Mucosa of descending colon (tissue), 3 donors: Measurements from ENCODE around the gene AGAP3. TPM values are rescaled to one million over a fixed set of nuclear protein-coding genes. Genes with fewer than 3 reads are reported as not detected.
A peak's percentile ranks its signal among the peaks of the same experiment; 100 is the strongest.

ENCODE experiments used
- ATAC-seq: fragments of 200-7000 bp; cut with Tn5 transposase; one replicate; pipeline ENCODE4 v1.9.1; 2020; ENCODE audit warnings: mild to moderate bottlenecking, moderate library complexity
- DNase-seq, 3 donors: peaks; one replicate each; pipeline ENCODE4 v3.0.0-alpha.2; 2020
- H3K36me3 ChIP-seq: fragments of 200-600 bp; one replicate; pipeline ENCODE4 v1.8.0; 2021; ENCODE audit warnings: low read depth, mild to moderate bottlenecking
- H3K4me1 ChIP-seq: fragments of 200-600 bp; one replicate; pipeline ENCODE4 v1.8.0; 2021; ENCODE audit warnings: low read depth, mild to moderate bottlenecking
- H3K4me3 ChIP-seq: fragments of 200-600 bp; one replicate; pipeline ENCODE4 v1.8.0; 2021; ENCODE audit warnings: mild to moderate bottlenecking
- H3K9me3 ChIP-seq: fragments of 200-600 bp; one replicate; pipeline ENCODE4 v1.8.0; 2021; ENCODE audit warnings: mild to moderate bottlenecking
- intact Hi-C, 2 donors: fragments of 100-400 bp; cut with DNase I in 1 of 2; cut with micrococcal nuclease in 1 of 2; formaldehyde crosslinking; loops; one replicate each; pipeline versions ENCODE4 v1.11.0 to v1.11.1; 2022; cut with DNase I, micrococcal nuclease
- total RNA-seq, 3 donors: library from RNA; stranded (reverse); fragmentation: NEBNext Ultra II Directional in 2 of 3; extraction: Animal tissue kit (Norgen Biotek cat#: 25700) in 2 of 3; gene quantifications; one replicate each; pipeline versions ENCODE4 v1.2.1 to v1.2.4, GENCODE V29; 2021 to 2023
- TF ChIP-seq, protein P1 (sequence below): fragments of 200-600 bp; IDR thresholded peaks from one replicate; pipeline ENCODE4 v1.8.0; 2022; ENCODE audit warnings: antibody characterized with exemption, mild to moderate bottlenecking
- donor health status: DM: no; HTN: no; CAD: no; lungs with moderate emphysema.
- donor health status: DM: no; HTN: no; CAD: no.
- donor health status: DM: no; HTN: yes; CAD: no.

Gene AGAP3
- total RNA-seq, 3 donors from 2014 or later, result 39.7 to 116 (median 50.6) TPM

DNA sequence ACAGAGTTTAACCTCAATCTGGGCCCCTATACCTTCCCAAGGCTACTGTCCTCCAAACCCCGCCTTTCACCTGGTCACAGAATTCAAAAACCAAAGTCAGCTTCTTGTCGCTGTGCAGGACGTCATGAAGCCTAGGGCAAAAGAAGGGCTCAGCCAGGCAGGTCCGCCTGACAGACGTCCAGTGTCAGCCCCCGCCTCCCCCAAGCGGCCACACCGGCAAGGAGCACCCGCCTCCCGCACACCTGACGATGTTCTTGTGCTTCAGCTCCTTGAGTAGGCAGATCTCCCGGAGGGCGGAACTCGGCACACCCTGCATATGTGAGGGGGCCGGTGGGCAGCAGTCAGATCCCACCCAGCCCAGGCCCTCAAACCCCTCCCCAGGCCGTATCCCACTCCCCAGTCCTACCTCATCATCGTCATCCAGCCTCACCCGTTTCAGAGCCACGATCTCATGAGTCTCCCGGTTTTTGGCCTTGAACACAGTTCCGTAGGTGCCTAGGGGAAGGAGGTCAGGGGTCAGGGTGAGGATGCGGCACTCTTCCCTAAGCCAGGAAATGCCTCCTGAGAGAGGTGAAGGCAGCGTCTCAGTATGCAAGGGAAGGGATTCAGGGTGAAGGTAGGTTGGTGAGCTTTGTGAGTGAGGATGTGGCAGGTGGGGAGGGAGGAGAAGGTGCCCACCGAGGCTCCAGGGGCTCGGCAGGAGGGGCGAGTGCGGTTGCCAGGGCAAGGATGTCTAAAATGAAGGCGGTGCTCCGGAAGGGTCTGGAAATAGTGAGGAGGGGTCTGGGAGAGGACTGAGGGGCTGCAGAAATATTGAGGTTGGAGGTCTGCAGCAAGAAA is 29.4 kb upstream of the AGAP3 start:
- intact Hi-C loops, result no loop called here
- H3K36me3 ChIP-seq, result no peaks in the 10 kb centered on the region
- TF ChIP-seq, protein P1, sequence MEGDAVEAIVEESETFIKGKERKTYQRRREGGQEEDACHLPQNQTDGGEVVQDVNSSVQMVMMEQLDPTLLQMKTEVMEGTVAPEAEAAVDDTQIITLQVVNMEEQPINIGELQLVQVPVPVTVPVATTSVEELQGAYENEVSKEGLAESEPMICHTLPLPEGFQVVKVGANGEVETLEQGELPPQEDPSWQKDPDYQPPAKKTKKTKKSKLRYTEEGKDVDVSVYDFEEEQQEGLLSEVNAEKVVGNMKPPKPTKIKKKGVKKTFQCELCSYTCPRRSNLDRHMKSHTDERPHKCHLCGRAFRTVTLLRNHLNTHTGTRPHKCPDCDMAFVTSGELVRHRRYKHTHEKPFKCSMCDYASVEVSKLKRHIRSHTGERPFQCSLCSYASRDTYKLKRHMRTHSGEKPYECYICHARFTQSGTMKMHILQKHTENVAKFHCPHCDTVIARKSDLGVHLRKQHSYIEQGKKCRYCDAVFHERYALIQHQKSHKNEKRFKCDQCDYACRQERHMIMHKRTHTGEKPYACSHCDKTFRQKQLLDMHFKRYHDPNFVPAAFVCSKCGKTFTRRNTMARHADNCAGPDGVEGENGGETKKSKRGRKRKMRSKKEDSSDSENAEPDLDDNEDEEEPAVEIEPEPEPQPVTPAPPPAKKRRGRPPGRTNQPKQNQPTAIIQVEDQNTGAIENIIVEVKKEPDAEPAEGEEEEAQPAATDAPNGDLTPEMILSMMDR, result no peak
- ATAC-seq (no peak), DNase-seq (peak in 2 of 3 donors; percentile 38 to 61)
- peak overlapping the region; percentile 36 for H3K4me3 ChIP-seq
- peaks cover 33% of the 10 kb centered on the region for H3K4me1 ChIP-seq
- no peaks in the 10 kb centered on the region for H3K9me3 ChIP-seq

- Histone ChIP-seq H3K36me3 (no peaks in the 10 kb centered on the region), H3K4me3 (peak within 1 kb of the TSS; percentile 36), H3K4me1 (peaks cover 36% of the 10 kb centered on the region), H3K9me3 (no peaks in the 10 kb centered on the region)
- no peak for DNase-seq
- intact Hi-C loops, result no loop called here
- TF ChIP-seq, protein P1, result no peak
- ATAC-seq, result no peak
These were observed 28.7 kb upstream of the AGAP3 start, which contains the start of gene CDK5 for GRCh38 chr7:151057506-151057988. Gene CDK5 (minus strand): TSS chr7:151057897. CDS start chr7:151057848, 49 bp downstream.

- ATAC-seq (peak; percentile 82), DNase-seq (peak; percentile 97 to 99 (median 98))
- H3K36me3 ChIP-seq, result no peaks in the 10 kb centered on the region
- H3K9me3 ChIP-seq, result no peaks in the 10 kb centered on the region
- peaks cover 36% of the 10 kb centered on the region for H3K4me1 ChIP-seq
- TF ChIP-seq, protein P1, result no peak
- intact Hi-C loops, result no loop called here
- peak overlapping the region; percentile 36 for H3K4me3 ChIP-seq
These were observed 28.1 kb upstream of the AGAP3 start for GRCh38 chr7:151057989-151058780.

DNA sequence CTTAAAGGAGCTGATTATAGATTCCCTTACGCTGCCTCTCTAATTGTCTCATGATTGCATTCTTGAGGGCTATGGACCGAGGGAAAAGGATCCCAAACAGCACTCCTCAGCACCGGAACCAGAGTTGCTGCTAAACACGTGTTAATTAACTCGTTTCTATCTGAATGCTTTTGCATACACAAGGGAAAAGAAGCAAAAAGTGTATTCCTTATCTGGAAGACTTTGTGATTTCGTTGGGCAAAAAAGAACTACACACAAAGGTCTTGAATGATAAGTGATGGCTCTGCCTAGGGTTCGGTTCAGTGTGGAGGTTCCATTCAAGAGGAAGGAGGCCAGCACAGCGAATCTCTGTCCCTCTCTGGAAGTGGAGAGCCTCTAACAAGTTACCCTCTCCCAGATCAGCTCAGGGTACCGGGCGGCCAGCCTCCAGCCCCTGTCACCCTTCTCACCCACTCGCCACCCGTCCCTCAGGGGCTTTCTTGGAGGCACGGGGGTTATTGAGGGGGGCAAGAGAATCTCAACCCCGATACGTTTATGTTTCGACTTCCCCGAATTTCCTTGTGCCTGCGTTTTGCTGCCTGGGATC is 27.4 kb upstream of the AGAP3 start:
- peak in 1 of 3 donors; percentile 38 for DNase-seq

More for the DNA sequence above, 27.4 kb upstream of the AGAP3 start:
- H3K4me3 ChIP-seq, result peak overlapping the region; percentile 50
- H3K36me3 ChIP-seq, result no peaks in the 10 kb centered on the region
- no peak for ATAC-seq
- intact Hi-C loops, result no loop called here
- peaks cover 36% of the 10 kb centered on the region for H3K4me1 ChIP-seq
- TF ChIP-seq, protein P1, result no peak
- H3K9me3 ChIP-seq, result no peaks in the 10 kb centered on the region
